GM21529 (cell line): ENCODE results near the gene CLDN8.

Source experiments
- ATAC-seq: cut with Tn5 transposase; IDR thresholded peaks from one replicate; pipeline ENCODE4 v1.9.1; 2021; ENCODE audit not compliant: unreplicated experiment

Gene CLDN8

DNA sequence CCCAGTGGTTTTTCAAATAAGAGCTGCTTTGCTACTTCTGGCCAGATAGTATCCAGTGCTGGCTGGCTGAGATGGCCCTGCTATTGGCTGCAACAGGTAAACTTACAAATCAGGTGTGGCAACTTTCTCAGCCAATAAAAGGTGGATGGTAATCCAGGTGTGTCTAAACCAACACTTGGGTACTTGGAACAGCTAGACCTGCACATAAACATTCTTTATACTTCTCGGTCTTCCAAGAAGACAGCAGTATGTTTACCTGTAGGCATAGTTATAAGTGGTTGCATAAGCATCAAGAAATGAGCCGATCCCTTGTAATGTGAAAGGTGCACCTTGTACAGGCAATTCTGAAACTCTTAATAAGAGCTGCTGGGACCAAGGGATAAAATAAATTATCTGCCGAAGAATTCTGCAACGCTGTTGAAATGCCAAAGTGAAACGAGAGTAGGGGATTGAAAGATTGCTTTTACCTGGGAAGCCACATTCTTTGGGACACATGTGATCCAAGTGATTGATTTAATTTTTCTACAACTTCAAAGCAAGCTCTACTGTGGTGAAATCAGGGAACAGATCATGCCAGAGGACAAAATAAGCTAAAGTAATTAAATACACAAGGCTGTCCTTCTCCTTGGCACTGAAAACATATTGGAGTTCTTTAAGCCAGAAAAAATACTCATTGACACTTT lies at the start of gene CLDN8:
TSS of gene CLDN8 (minus strand) at position 57 of the 683 bp plus-strand sequence. CDS start 172 bp downstream, outside the sequence.
- no peak for ATAC-seq

DNA sequence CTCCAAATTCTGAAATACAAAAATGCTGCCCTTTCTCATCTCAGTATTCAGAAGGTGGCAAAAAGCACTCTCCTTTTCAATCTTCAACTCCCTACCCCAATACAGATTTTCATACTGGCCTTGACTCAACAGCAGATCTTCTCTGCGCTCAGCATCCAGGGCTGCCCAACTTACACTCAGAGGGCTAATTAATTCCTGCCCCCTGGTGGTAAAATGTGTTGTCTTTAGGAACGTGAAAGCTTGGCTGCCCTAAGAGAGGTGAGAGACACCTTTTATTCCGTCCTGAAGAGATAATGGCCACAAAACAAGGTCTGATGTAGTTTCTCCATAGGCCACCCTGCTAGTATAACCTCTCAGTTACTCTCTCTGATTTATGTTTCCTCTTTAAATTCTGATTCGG lies 41.9 kb upstream of the CLDN8 start:
- no peak for ATAC-seq

DNA sequence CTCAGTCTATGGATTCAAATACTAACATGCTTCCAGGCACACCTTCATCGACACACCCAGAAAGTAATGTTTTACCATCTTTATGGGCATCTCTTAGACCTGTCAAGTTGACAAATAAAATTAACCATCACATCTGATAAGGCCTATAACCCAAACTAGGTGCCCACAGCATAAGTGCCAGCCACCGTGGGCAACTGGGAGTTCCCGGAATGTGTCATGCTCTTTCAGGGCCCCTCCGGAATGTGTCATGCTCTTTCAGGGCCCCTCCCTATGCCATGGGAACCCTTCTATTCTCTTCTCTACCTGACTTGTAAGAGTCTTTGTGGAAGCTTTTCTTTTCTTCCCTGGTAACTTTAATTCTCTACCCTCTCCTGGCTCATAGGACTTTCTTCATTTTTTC lies 40.2 kb upstream of the CLDN8 start:
- ATAC-seq = no peak

DNA sequence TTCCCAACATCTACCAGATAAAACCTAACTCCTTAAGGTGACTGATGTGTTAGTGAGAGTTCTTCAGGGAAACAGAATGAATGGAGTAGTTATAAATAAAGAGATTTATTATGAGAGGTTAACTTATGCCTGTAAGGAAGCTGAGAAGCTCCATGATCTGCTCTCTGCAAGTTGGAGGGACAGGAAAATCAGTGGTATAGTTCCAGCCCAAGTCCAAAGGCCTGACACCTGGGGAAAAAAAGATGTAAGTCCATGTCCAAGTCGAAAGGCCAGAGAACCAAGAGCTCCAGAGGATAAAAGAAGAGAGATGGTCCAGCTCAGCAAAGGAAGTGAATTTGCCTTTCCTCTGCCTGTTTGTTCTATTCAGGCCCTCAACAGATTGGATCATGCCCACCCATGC lies 39.8 kb upstream of the CLDN8 start:
- ATAC-seq = no peak

DNA sequence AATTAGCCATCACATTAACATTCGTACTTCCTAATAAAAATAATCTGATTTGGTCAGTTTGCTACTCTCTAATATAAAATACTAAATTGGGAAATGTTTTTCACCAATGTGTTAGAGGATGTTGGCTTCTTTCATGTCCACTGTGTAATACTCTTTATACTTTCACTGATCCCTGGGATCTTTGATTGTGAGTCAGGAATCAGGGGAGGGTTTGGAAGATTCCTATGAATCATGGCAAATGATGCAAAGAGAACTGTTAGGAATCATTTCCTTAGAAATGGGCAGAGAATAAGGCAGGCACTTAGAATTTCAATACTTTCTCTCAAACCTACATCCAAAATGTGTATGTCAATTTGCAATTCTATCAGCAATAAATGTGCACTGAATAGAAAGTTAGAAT lies 35.9 kb upstream of the CLDN8 start:
- ATAC-seq = no peak

DNA sequence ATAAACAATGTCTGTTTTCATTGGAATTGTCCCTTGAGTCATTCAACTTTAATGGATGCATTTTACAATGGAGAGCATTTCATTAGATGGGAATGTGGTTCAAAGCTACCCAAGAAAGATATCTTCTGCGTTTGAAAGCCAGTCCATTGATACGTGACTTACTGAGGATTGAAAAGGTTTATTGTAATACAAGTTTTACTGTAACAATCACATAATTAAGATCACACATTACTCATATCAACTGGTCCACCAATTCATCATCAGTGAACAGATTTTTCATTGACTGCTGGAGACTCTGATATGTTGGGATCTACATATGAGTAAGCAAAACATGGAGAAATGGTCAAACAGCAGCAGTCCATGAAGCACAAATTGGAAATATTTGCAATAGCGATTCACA lies 34.0 kb upstream of the CLDN8 start:
- no peak for ATAC-seq

DNA sequence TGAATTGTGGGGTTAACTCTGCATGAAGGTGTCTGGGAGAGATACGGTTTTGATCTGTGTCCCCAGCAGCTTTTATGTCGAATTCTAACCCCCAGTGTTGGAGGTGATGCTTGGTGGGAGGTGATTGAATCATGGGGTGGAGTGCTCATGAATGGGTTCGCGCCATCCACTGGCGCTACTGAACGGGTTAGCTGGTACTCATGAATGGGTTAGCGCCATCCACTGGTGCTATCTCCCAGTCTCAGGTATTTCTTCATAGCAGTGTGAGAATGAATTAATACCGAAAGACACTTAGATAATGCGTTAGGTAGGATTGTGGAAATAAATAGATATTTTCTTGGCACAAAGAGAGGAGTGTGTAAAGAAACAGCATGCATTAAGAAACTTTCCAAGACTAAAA lies 32.9 kb upstream of the CLDN8 start:
- ATAC-seq = no peak

DNA sequence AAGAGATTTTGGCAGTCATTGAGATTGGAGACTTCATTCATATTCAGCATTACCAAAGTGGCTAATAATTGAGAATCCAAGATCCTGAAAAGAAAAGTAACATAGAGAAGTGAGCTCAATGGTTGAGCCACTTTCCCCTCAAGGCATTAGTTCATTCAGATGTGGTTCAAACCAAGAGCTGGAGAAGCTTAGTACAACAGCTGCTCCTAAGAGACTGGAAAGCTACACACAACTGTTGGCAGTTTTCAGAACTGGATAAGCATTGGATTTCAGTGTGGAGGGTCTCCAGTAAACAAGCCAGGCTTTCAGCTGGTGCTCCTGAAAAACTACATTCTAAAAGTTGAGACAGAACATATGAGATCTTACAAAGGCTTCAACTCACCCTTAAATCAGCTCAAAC lies 29.2 kb upstream of the CLDN8 start:
- no peak for ATAC-seq

DNA sequence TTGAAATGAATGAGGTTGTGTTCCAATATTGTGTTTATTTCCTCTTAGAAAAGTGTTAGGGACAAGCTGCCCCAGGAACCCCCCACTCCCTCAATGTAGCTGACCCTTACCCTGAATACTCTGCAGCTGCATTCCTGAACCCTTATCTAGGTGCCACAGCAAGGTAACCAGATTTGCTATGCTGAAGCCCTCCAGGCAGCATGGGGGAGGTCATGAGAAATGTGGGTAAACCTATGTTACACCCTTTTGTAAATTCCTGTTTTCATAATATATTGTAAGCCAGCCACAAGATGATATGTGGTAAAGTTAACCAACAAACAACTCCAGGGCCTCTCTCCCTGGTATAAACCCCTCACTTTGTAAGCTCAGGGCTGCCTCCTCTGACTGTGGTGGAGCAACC lies 27.8 kb upstream of the CLDN8 start:
- ATAC-seq = no peak

DNA sequence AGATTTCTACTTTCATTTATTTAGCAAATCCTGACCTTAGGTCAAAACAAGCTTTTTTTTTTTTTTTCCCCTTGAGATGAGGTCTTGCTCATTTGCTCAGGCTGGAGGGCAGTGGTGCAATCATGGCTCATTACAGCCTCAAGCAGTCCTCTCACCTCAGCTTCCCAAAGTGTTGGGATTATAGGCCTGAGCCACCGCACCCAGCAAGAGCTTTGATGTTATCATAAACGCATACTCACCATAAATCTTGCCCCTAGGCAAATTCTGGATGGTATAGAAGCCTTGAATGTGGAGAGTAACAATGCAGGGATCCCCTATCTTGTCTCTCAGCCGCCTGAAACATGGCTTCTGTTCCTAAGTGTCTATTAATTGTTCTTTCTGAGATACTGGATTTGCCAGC lies 24.8 kb upstream of the CLDN8 start:
- no peak for ATAC-seq

DNA sequence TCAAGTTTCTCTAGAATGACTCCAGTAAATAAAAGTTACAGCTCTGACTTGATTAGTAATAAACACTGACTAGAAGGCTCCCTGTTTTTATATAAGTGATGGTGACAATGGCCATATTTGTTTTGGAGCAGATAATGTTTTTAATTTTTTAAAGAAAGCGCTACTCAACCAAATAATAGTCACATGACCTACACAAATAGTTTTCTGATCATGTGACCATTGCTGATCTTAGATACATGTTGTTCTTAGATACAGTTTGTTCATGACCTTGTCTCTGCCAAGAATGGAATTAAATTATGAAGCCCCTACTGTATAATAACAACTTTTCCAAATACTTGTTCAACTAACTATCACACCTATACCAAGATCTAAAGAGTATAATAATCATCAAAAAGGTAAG lies 22.3 kb upstream of the CLDN8 start:
- no peak for ATAC-seq

DNA sequence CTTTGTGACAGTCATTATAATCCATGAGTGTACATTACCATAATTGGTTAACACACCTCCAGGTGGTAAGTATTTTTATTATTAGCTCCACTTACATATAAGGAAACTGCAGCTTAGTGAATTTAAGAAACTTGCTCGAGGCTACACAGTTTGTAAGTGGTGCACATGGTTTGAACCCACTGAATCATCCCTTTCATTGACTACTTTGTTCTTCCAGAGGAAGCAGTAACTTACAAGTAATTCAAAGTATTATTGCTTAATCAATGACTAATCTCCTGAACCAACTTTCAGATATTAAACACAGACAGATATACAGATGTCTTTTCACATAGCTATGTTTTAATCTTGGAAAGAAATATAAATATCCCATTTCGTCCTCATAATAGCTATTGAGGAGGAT lies 18.7 kb upstream of the CLDN8 start:
- ATAC-seq = no peak

DNA sequence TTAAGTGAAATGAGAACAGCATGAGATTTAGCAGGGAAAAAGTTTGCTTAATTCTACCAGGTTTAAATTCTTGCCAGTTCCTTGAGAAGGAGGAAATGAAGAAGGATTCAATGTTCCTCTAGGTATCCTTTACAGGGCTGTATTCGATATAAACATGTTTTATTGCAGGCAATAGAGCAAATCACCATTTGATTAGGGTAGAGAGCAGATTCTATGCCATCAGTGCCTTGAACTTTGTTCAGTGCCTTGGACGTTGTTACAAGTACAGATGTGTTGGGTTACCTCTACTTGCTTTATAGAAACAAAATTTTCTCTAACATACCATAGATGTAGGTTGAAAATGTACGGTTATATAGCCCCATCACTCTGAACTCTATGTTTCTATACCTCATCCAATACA lies 18.2 kb upstream of the CLDN8 start:
- no peak for ATAC-seq

DNA sequence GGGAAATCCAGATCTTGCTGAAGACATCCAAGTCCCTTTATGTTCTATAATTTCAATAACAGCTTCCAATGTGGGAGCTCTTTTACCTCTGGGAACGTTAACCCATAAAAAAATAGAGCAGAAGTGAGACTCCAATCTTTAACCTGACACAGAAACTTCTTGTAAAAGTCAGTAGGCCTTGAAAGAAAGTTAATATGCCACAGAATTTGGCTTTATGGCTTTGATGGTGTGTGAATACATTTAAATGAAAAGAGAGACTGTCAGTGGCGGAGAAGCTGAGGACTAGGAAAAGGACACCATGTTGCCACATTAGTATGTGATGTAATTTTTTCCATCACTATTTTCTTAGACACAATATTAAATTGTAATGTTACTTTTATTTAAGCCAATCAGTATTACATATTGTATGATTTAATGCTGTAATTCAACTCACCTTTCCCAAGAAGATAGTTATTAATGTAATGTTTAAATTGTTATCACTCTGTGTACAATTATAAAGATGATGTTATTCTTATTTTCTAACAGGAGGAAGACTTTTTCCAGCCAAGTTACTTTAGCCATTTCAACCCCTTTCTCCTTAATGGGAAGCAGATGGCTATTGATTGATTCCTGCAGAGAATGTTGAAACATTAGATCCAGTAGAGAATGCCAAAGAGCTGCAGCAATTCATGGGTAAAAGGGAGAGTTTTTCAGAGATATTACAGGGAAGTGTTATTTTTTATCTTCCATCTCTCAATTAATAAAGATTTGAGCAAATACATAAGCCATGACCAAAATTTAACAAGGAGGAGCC lies 17.5 kb upstream of the CLDN8 start:
- ATAC-seq = no peak

DNA sequence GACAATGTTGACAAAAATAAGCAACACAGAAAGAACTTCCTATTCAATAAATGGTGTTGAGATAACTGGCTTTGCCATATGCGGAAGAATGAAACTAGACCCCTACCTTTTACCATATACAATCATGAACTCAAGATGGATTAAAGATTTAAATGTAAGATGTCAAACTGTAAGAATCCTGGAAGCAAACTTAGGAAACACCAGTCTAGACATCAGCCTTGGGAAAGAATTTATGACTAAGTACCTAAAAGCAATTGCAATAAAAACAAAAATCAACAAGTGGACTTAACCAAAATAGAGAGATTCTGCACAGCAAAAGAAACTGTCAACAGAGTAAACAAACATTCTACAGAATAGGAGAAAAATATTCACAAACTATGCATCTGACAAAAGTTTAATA lies 16.1 kb upstream of the CLDN8 start:
- ATAC-seq = no peak

DNA sequence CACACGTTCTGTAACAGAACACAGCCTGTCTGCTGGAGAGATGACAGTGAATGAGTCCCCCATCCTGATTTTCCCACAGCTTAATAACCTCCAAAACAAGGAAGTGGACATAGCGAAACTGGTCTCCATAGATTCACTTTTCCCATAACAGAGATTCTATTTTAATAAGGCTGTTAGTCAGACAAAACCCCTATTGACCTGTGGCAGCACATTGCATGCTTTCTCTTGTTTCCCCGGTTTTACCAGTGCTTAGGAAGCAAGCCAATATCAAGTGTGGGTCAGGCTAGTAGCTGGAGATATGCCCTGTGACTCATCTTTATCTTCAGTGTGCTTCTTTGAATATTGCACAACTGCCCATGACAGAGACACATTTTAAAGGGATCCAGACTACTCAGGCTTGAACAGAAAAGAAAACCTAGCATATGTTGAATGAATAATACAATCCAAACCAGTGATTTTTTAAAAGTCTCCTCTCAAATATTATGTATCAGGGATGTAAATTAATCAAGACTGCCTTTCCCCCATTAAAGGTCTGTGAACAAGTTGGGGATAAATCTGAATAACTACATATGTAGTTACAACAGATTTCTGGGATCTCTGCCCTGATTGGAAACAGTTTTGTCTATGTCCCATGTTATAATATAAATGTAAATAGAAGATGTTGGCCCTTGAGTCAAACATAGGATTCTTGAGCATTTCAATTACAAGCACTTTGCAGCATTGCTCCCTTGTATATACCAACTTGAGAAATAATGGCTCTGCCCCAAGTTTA lies 11.9 kb upstream of the CLDN8 start:
- ATAC-seq = no peak

DNA sequence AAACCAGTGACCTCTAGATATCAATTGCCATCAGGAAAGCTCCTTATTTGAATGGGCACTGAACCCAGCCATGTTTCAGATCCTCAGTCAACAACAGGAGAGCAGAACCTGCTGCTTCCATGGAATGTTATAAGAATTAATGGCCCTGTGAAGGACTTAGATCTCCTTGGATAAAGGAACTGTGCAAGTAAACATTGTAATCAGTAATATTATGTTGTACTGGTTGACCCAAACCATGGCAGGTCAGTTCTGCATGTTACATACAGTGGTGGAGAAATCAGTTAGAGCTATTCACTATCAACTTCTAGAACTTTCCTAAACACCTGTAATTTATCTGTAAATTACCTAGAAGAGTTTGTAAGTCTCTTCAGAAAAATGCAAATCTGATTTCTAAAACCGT lies 11.2 kb upstream of the CLDN8 start:
- no peak for ATAC-seq

DNA sequence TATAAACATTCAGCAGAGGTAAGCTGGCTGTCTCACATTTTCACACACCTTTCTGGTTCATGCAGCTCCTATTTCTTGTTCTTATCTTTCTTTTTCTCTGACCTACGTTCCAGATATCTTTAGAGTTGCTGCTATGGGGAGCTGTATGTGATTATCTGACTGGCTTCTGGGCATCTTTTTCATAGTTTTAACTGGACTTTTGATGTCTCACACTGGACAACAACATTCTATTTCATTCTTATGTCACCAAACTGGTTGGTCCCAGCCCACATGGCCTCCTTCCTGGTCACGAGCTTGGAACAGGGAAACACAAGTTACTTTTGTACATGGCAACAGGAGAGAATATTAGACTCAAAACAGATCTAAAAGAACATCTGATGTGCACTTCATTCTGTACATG lies 7.7 kb upstream of the CLDN8 start:
- no peak for ATAC-seq

DNA sequence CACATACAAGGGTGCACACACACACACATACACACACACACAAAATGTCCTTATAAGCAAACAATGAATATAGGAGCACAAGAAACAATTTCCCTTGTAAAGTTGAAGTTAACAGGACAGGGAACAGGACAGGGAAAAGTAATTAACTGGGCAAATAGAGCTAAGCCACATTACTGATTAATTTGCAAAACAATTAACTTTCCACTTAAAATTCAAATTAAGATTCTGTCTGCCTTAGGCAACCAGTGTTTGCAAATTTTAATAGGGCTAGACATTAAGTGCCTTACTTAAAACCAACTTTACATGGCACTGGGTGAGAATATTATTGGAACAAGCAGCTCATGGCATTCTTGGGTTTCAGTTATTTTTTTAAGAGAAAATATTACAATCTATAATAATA lies 6.8 kb upstream of the CLDN8 start:
- no peak for ATAC-seq

DNA sequence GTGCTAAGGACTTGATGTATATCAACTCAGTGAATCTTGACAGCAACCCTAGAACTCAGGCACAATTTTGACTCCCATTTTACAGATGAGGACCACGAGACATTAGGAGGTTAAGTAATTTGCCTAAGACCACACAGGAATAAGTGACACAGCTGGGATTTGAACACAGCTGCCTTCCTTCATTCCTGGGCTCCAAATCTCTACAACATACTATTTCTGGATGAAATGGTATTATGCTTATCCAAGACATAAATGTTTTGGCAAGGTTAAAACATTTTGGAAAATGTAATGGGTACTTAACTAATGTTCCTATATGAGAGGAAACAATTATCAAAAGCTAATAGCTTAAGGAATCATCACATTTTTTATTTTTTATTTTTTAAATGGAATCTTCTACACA lies 4.8 kb downstream of the CLDN8 start:
- no peak for ATAC-seq

DNA sequence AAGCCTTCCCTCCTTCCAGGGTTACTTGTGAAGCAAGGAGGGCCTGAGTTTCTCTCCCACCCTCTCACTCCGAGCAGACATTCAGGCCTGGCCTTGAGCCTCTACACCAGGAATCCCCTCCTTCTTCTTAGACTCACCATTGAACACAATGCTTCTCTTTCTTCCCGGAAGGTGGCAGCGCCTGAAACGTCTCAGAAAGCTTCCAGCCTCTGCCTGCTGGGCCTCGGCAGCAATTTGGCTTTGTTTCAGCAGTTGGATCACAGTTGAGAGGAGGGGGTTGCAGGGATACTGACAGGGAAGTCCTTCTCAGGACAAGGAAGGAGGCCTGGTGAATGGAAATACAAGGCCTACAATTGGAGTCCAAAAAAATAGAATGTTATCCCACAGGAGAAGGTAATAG lies 6.3 kb downstream of the CLDN8 start:
- ATAC-seq = no peak

DNA sequence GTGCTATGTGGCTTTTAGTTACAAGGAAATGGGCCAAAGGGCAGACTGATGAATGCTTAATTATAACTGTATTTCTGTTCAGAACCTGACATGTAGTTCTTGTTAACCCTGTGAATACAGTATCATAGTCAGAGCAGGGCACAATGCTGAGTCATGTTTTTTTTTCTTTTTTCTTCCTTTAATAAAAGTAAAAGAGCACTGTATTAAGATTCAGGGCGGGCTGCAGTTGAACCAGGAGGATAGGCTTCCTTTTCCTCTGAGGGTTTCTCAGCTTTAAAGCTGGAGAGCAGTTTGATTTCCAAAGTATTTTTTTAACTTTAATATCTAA lies 8.7 kb downstream of the CLDN8 start:
- no peak for ATAC-seq
